Measurements from ENCODE around the gene SLC26A4.
A peak's percentile ranks its signal among the peaks of the same experiment; 100 is the strongest.

The SLC26A4 gene

DNA sequence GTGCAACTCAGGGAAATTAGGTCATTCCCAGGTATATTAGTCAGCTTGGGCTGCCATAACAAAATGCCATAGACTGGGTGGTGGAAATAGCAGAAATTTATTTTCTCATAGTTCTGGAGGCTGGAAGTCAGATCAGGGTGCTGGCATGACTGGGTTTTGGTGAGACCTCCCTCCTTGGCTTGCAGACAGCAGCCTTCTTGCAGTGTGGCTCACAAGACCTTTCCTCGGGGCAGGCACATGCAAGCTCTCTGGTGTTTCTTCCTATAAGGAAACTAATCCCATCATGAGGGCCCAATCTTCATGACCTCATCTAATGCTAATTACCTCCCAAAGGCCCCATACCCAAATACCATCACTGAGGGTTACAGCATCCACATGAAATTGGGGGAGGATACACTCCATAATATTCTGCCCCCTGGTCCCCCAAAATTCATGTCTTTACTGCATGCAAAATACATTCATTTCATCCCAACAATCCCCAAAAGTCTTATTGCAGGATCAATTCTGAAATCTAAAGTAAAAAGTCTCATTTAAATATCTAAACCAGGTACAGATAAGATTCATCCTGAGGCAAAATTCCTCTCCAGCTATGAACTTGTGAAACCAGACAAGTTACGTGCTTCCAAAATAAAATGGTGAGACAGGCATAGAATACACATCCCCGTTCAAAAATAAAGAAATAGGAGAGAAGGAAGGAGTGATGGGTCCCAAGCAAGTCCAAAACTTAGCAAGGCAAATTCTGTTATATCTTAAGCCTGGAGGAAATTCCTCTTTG, 65.9 kb downstream of the SLC26A4 start:
- Histone ChIP-seq H3K4me1 (ENCODE audit: control insufficient read depth, insufficient read depth, low read length) (no peaks in the 10 kb centered on the region), H3K36me3 (ENCODE audit: control insufficient read depth, insufficient read depth, low read length) (no peaks in the 10 kb centered on the region), H3K9ac (ENCODE audit: low read length) (no peak overlapping the region), H3K9me3 (ENCODE audit: control insufficient read depth, low read length) (no peaks in the 10 kb centered on the region), H3K27me3 (ENCODE audit: control insufficient read depth, insufficient read depth, low read length) (peaks cover 5% of the 10 kb centered on the region), H3K4me3 (ENCODE audit: low read length) (no peak overlapping the region)

DNA sequence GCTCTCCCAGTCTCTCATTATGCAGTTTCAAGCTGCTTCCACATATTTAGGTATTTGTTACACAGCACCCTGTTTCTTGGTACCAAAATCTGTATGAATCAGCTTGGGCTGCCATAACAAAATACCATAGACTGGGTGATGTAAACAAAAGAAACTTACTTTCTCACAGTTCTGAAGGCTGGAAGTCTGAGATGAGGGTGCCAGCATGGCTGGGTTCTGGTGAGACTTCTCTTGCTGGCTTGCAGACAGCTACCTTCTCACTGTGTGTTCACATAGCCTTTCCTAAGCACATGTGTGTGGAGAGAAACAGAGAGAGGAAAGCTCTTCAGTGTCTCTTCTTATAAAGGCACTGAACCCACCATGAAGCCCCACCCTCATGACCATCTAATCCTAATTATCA, 67.6 kb downstream of the SLC26A4 start:
- no peaks in the 10 kb centered on the region for H3K36me3 ChIP-seq (ENCODE audit: control insufficient read depth, insufficient read depth, low read length)
- no peaks in the 10 kb centered on the region for H3K4me1 ChIP-seq (ENCODE audit: control insufficient read depth, insufficient read depth, low read length)
- no peak overlapping the region for H3K4me3 ChIP-seq (ENCODE audit: low read length)
- peaks cover 5% of the 10 kb centered on the region for H3K27me3 ChIP-seq (ENCODE audit: control insufficient read depth, insufficient read depth, low read length)
- no peaks in the 10 kb centered on the region for H3K9me3 ChIP-seq (ENCODE audit: control insufficient read depth, low read length)
- H3K9ac ChIP-seq (ENCODE audit: low read length) = no peak overlapping the region

DNA sequence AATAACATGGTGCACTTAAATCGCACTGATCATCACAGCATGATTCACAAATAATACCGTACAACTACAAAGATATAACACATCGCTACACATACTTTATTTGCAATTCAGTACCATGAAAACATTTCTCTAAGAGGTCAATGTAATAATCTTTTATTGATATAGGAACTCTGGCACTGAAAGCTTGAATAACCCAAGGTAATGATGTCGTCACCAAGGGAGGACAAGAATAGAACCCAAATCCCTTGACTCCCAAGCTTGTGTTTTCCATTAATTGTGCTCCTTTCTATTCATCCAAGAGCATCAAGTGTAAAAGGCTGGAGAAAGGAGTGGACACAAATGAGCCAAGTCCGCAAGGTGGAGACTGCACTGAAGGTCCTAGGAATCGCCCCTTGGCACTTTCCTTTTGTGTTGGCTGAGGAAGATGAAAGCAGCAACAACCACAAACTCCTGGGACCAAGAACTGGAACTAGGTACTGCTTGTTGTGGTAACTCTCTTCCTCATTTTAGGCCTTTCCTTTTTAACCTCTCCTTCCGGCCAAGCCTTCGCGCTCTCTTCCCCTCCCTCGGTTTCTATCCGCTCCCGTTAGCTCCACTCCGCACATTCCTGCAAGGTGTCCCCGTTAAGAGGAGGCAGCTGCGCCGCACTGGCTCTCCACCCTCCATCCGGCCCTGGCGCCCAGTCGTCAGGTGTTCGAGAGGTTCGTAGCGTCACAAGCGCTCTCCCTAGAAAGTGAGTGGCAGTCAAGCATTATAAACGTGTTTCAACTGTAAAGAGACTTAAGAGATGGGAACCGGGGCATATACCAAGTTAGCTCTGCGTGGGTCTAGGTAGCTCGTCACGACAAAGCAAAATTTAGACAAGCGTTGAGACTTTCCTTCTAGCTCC, 82.3 kb downstream of the SLC26A4 start:
- H3K9me3 ChIP-seq (ENCODE audit: control insufficient read depth, low read length) = no peaks in the 10 kb centered on the region
- peaks cover 15% of the 10 kb centered on the region for H3K4me1 ChIP-seq (ENCODE audit: control insufficient read depth, insufficient read depth, low read length)
- peak overlapping the region; percentile 97 for H3K9ac ChIP-seq (ENCODE audit: low read length)
- no peaks in the 10 kb centered on the region for H3K27me3 ChIP-seq (ENCODE audit: control insufficient read depth, insufficient read depth, low read length)
- no peaks in the 10 kb centered on the region for H3K36me3 ChIP-seq (ENCODE audit: control insufficient read depth, insufficient read depth, low read length)
- peak overlapping the region; percentile 98 for H3K4me3 ChIP-seq (ENCODE audit: low read length)

DNA sequence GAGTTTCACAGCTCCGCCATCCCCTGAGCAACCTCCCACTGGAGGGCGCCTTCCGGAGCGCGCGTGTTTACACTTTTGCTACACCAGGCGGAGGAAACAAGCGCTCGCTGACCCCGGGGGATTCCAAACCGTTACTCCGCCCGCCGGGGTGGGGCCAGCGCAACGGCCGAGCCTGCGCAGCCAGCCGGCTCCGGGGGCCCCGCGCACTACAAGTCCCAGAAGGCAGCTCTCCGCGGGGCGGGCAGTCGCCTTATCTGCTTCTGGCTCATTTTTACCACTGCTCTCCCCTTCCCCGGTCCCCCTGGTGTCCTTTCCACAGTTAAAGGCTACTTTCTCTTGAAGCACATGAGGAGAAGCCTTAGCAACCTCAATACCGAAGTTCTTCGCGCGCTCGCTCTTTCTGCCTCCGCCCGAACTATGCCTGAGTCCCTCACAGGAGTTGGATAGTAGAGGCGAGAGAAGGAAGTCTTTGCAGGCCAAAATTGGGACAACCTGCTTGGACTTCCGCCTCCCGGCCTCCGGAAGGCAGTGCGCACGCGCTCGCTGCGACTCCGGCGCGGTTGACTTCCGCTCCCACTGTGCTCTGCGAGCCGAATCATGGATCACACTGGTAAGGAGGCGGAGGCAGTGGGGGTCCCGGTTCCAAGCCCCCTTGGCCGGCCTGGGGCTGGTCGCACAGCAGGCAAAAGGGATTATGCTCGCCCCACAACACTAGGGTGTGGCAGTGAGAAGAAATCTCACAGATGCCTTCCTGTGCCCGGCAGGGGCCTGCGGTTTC, 83.1 kb downstream of the SLC26A4 start, which contains the start of gene CBLL1:
CBLL1 (plus strand) TSS at position 576 of the 778 bp plus-strand sequence; CDS start at position 598, 22 bp downstream.
- no peaks in the 10 kb centered on the region for H3K9me3 ChIP-seq (ENCODE audit: control insufficient read depth, low read length)
- no peaks in the 10 kb centered on the region for H3K27me3 ChIP-seq (ENCODE audit: control insufficient read depth, insufficient read depth, low read length)
- peak within 1 kb of the TSS; percentile 98 for H3K4me3 ChIP-seq (ENCODE audit: low read length)
- H3K9ac ChIP-seq (ENCODE audit: low read length) = peak within 1 kb of the TSS; percentile 97
- H3K4me1 ChIP-seq (ENCODE audit: control insufficient read depth, insufficient read depth, low read length) = peaks cover 15% of the 10 kb centered on the region
- no peaks in the 10 kb centered on the region for H3K36me3 ChIP-seq (ENCODE audit: control insufficient read depth, insufficient read depth, low read length)

DNA sequence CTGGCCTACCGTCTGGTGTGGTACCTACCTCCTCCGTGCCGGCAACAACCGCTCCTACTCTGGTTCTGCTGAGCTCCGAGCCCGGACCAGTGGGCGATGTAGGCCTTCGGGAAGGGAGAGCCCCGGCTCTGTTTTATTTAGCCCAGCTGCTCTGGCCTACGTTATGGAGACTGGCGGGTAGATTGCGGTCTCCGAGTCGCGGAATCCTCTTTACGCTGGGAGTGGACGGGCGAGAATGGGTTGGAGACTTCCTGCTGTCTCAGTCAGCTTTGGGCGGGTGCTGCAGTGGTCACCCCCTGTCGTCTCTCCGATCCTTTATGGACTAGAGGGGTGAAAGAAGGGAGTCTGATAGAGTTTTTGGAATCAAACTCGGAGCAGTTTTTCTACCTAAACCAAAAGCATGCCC, 83.7 kb downstream of the SLC26A4 start:
- Histone ChIP-seq H3K9ac (ENCODE audit: low read length) (peak overlapping the region; percentile 97), H3K27me3 (ENCODE audit: control insufficient read depth, insufficient read depth, low read length) (no peaks in the 10 kb centered on the region), H3K36me3 (ENCODE audit: control insufficient read depth, insufficient read depth, low read length) (no peaks in the 10 kb centered on the region), H3K4me3 (ENCODE audit: low read length) (peak overlapping the region; percentile 98), H3K4me1 (ENCODE audit: control insufficient read depth, insufficient read depth, low read length) (peaks cover 15% of the 10 kb centered on the region), H3K9me3 (ENCODE audit: control insufficient read depth, low read length) (no peaks in the 10 kb centered on the region)

DNA sequence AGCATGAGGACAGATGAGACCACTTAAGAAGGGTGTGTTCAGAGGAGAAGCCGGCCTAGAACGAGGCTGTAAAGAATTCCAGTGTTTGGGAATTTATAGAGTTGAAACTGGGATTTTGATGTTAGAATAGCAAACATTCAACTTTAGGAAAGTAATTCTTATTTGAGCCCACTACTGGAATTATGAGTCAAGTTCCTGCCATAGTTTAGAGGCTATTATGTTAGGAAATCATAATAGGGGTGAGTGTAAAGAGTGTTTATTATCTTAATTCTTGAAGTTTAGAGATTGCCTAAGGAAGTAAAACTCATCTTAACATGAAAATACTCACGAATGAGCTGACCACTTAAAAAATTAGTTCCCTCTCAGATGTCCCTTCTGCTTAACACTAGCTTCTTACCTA, 85.4 kb downstream of the SLC26A4 start:
- Histone ChIP-seq H3K4me1 (ENCODE audit: control insufficient read depth, insufficient read depth, low read length) (peaks cover 15% of the 10 kb centered on the region), H3K36me3 (ENCODE audit: control insufficient read depth, insufficient read depth, low read length) (no peaks in the 10 kb centered on the region), H3K4me3 (ENCODE audit: low read length) (no peak overlapping the region), H3K9ac (ENCODE audit: low read length) (no peak overlapping the region), H3K27me3 (ENCODE audit: control insufficient read depth, insufficient read depth, low read length) (no peaks in the 10 kb centered on the region), H3K9me3 (ENCODE audit: control insufficient read depth, low read length) (no peaks in the 10 kb centered on the region)

DNA sequence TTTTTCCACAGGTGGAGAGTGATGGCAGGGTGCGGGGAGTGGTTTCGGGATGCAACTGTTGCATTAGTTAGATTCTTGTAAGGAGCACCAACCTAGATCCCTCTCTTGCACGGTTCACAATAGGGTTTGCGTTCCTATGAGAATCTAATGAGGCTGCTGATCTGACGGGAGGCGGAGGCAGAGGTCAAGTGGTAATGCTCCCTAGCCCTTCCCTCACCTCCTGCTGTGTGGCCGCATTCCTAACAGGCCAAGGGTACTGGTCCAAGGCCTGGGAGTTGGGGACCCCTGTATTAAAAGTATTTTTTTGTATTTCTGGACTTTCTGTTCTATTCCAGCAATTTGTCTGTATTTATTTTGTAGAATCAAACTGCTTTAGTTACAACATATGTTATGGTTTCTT, 90.5 kb downstream of the SLC26A4 start:
- H3K9ac ChIP-seq (ENCODE audit: low read length) = no peak overlapping the region
- H3K36me3 ChIP-seq (ENCODE audit: control insufficient read depth, insufficient read depth, low read length) = peaks cover 4% of the 10 kb centered on the region
- no peaks in the 10 kb centered on the region for H3K9me3 ChIP-seq (ENCODE audit: control insufficient read depth, low read length)
- H3K4me3 ChIP-seq (ENCODE audit: low read length) = no peak overlapping the region
- no peaks in the 10 kb centered on the region for H3K27me3 ChIP-seq (ENCODE audit: control insufficient read depth, insufficient read depth, low read length)
- H3K4me1 ChIP-seq (ENCODE audit: control insufficient read depth, insufficient read depth, low read length) = no peaks in the 10 kb centered on the region

DNA sequence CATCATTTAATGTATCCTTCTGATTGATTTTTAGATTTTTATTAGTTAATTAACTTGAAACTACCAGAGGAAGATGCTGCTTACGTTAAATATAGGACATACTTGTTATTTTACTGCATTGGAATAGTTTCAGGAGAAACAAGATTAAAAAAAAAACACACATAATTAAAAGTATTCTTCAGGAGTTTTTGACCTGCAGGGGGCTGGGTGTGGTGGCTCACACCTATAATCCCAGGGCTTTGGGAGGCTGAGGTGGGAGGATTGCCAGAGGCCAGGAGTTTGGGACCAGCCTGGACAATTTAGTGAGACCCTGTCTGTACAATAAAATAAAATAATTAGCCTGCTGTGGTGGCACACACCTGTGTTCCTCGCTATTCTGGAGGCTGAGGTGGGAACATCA, 94.0 kb downstream of the SLC26A4 start:
- Histone ChIP-seq H3K9ac (ENCODE audit: low read length) (no peak overlapping the region), H3K27me3 (ENCODE audit: control insufficient read depth, insufficient read depth, low read length) (no peaks in the 10 kb centered on the region), H3K36me3 (ENCODE audit: control insufficient read depth, insufficient read depth, low read length) (peaks cover 4% of the 10 kb centered on the region), H3K4me1 (ENCODE audit: control insufficient read depth, insufficient read depth, low read length) (no peaks in the 10 kb centered on the region), H3K9me3 (ENCODE audit: control insufficient read depth, low read length) (no peaks in the 10 kb centered on the region), H3K4me3 (ENCODE audit: low read length) (no peak overlapping the region)

DNA sequence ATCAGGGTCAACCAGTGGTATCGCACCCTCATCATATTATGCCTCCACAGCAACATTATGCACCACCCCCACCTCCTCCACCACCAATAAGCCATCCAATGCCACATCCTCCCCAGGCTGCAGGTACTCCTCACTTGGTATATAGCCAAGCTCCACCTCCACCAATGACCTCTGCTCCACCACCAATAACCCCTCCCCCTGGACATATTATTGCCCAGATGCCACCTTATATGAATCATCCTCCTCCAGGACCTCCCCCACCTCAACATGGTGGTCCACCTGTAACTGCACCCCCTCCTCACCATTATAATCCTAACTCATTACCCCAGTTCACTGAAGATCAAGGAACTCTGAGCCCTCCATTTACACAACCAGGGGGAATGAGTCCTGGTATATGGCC, 98.0 kb downstream of the SLC26A4 start:
- Histone ChIP-seq H3K9me3 (ENCODE audit: control insufficient read depth, low read length) (no peaks in the 10 kb centered on the region), H3K9ac (ENCODE audit: low read length) (no peak overlapping the region), H3K36me3 (ENCODE audit: control insufficient read depth, insufficient read depth, low read length) (no peaks in the 10 kb centered on the region), H3K27me3 (ENCODE audit: control insufficient read depth, insufficient read depth, low read length) (no peaks in the 10 kb centered on the region), H3K4me1 (ENCODE audit: control insufficient read depth, insufficient read depth, low read length) (no peaks in the 10 kb centered on the region), H3K4me3 (ENCODE audit: low read length) (no peak overlapping the region)

DNA sequence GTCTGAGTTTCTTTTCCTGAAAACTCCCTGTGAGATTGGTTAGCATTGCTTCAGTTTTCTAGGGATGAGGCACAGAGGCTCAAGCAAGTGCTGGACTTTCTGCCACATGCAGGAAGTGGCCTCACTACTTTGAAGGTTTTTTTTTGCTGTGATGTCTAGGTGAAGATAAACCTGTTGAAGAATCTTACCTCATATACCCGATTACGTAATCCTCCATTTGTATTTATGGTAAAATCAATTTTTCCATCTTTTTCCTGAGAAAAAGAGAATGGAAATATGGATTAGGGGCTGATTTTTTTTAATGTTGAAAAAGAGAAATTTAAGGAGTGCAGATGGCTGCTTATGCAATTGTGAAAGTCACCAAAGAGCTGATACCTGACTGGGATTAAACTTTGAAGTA, 106.8 kb downstream of the SLC26A4 start:
- H3K4me3 ChIP-seq (ENCODE audit: low read length) = no peak overlapping the region
- no peaks in the 10 kb centered on the region for H3K9me3 ChIP-seq (ENCODE audit: control insufficient read depth, low read length)
- H3K4me1 ChIP-seq (ENCODE audit: control insufficient read depth, insufficient read depth, low read length) = no peaks in the 10 kb centered on the region
- no peak overlapping the region for H3K9ac ChIP-seq (ENCODE audit: low read length)
- no peaks in the 10 kb centered on the region for H3K27me3 ChIP-seq (ENCODE audit: control insufficient read depth, insufficient read depth, low read length)
- no peaks in the 10 kb centered on the region for H3K36me3 ChIP-seq (ENCODE audit: control insufficient read depth, insufficient read depth, low read length)

Data from mucosa of stomach (tissue), 1 donor.